Chondrocyte (in vitro differentiated cells): ENCODE measurements around the gene RRAGB. TPM values are rescaled to one million over a fixed set of nuclear protein-coding genes. Genes with fewer than 3 reads are reported as not detected.
"Not testable (repeated sequence)": the region's sequence is repeated elsewhere in the genome, so short reads cannot be mapped to it uniquely, and the experiment has no call there.

ENCODE experiments used
- DNase-seq: peaks from one replicate; pipeline ENCODE4 v3.0.0; 2021; ENCODE audit warnings: mixed read lengths, low spot score
- H3K27ac Mint-ChIP-seq: one replicate; pipeline ENCODE4 v1.8.0; 2021; ENCODE audit warnings: mild to moderate bottlenecking, moderate library complexity, mixed read lengths; ENCODE audit not compliant: unreplicated experiment
- H3K27me3 Mint-ChIP-seq: 2 replicates; pipeline ENCODE4 v1.8.0; 2021; ENCODE audit warnings: low read depth, mixed read lengths
- H3K36me3 Mint-ChIP-seq: 2 replicates; pipeline ENCODE4 v1.8.0; 2021; ENCODE audit warnings: low read depth, mixed read lengths
- H3K4me1 Mint-ChIP-seq: 2 replicates; pipeline ENCODE4 v1.8.0; 2021; ENCODE audit warnings: low read depth, mild to moderate bottlenecking, mixed read lengths
- H3K4me3 Mint-ChIP-seq: one replicate; pipeline ENCODE4 v1.8.0; 2021; ENCODE audit warnings: mild to moderate bottlenecking, moderate library complexity, mixed read lengths; ENCODE audit not compliant: unreplicated experiment
- H3K9me3 Mint-ChIP-seq: 2 replicates; pipeline ENCODE4 v1.8.0; 2021; ENCODE audit warnings: low read depth, mixed read lengths
- total RNA-seq: library from RNA; stranded (reverse); gene quantifications from 3 replicates; pipeline ENCODE4 v1.2.1, GENCODE V29; 2021
- TF ChIP-seq, protein P1 (sequence below): fragments of 200-600 bp; sonication (generic); IDR thresholded peaks from 2 replicates; pipeline ENCODE4 v1.5.0; 2021; ENCODE audit warnings: antibody characterized with exemption, mild to moderate bottlenecking, moderate library complexity

Gene RRAGB
- total RNA-seq, 1 donor from 2014 or later = 21.8 TPM

DNA sequence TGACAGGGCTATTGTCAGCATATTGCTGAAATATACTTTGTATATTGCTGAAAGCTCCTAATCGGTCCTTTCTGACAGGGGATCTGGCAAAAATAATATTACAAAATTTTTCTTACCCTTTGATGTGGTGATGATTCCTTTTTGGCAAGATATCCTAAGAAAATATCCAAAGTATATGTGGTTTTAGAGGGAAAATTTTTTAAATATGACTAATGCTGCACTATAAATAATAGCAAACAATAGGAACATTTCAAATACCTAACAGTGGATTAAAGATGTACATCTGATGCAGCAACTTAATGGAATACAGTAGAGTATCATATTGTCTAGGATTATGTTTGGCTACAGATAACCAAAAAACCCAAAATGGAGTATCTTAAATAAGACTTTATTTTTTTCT is 49.6 kb downstream of the RRAGB start:
- peaks cover 36% of the 10 kb centered on the region for H3K9me3 Mint-ChIP-seq
- peaks cover 5% of the 10 kb centered on the region for H3K36me3 Mint-ChIP-seq

DNA sequence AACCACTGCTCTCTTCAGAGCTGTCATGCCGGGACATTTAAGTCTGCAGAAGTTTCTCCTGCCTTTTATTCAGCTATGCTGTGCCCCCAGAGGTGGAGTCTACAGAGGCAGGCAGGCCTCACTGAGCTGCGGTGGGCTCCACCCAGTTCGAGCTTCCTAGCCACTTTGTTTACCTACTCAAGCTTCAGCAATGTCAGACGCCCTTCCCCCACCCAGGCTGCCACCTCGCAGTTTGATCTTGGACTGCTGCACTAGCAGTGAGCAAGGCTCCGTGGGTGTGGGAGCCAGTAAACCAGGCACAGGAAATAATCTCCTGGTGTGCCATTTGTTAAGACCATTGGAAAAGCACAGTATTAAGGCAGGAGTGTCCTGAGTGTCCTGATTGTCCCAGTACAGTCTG is 56.9 kb downstream of the RRAGB start:
- not testable (repeated sequence) for H3K4me3 Mint-ChIP-seq, H3K27me3 Mint-ChIP-seq, DNase-seq, H3K27ac Mint-ChIP-seq
- peaks cover 30% of the 10 kb centered on the region for H3K9me3 Mint-ChIP-seq
- peaks cover 24% of the 10 kb centered on the region for H3K4me1 Mint-ChIP-seq
- peaks cover 11% of the 10 kb centered on the region for H3K36me3 Mint-ChIP-seq

More for the DNA sequence above, 49.6 kb downstream of the RRAGB start:
- H3K4me3 Mint-ChIP-seq = no peak overlapping the region
- peaks cover 13% of the 10 kb centered on the region for H3K4me1 Mint-ChIP-seq
- no peak overlapping the region for H3K27ac Mint-ChIP-seq
- H3K27me3 Mint-ChIP-seq = no peaks in the 10 kb centered on the region
- no peak for DNase-seq
- TF ChIP-seq, protein P1, sequence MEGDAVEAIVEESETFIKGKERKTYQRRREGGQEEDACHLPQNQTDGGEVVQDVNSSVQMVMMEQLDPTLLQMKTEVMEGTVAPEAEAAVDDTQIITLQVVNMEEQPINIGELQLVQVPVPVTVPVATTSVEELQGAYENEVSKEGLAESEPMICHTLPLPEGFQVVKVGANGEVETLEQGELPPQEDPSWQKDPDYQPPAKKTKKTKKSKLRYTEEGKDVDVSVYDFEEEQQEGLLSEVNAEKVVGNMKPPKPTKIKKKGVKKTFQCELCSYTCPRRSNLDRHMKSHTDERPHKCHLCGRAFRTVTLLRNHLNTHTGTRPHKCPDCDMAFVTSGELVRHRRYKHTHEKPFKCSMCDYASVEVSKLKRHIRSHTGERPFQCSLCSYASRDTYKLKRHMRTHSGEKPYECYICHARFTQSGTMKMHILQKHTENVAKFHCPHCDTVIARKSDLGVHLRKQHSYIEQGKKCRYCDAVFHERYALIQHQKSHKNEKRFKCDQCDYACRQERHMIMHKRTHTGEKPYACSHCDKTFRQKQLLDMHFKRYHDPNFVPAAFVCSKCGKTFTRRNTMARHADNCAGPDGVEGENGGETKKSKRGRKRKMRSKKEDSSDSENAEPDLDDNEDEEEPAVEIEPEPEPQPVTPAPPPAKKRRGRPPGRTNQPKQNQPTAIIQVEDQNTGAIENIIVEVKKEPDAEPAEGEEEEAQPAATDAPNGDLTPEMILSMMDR = no peak

DNA sequence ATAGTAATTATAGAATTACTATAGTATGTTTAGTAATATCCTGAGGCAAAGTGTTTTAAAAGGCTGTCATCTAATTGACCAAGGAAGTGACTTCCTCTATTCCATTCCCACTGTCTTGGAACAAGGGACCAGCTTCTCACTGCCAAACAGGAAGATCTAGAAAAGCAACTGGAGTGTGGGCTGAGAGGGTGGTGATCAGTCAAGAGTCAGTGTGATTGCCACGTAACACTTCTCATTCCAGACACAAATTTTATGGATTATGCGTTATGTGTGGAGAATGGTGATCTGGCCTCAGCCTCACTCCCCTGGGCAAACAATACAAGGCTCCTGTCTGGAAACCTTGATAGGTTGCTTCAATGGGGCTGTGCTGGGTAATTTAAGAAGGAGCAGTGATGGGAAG is 60.0 kb downstream of the RRAGB start:
- TF ChIP-seq, protein P1 = no peak
- Mint-ChIP-seq H3K4me1 (peaks cover 24% of the 10 kb centered on the region), H3K27me3 (no peaks in the 10 kb centered on the region), H3K4me3 (no peak overlapping the region), H3K9me3 (peaks cover 16% of the 10 kb centered on the region), H3K36me3 (peaks cover 4% of the 10 kb centered on the region), H3K27ac (peak overlapping the region; percentile 3)
- no peak for DNase-seq

DNA sequence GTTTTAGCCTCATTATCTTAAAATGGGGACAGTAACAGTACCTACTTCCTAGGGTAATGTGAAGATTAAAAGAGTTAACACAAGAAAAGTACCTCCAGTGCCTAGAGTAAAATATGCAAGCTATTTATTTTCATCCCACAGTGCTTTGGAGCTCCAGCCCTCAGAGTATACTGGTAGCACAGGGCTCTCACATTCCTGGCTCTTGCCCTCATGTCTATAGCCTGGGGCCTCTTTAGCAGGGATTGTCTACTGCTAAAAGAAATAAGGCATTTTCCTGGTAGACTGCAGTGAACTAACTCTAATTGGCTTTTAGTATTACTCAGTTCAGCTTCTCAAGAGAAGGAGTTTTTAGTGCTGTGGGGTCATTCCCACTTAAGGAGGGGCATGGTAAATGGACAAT is 60.8 kb downstream of the RRAGB start:
- TF ChIP-seq, protein P1 = no peak
- peaks cover 24% of the 10 kb centered on the region for H3K4me1 Mint-ChIP-seq
- DNase-seq = no peak
- peaks cover 2% of the 10 kb centered on the region for H3K36me3 Mint-ChIP-seq
- H3K27ac Mint-ChIP-seq = no peak overlapping the region
- no peak overlapping the region for H3K4me3 Mint-ChIP-seq
- H3K27me3 Mint-ChIP-seq = no peaks in the 10 kb centered on the region
- H3K9me3 Mint-ChIP-seq = peaks cover 15% of the 10 kb centered on the region

DNA sequence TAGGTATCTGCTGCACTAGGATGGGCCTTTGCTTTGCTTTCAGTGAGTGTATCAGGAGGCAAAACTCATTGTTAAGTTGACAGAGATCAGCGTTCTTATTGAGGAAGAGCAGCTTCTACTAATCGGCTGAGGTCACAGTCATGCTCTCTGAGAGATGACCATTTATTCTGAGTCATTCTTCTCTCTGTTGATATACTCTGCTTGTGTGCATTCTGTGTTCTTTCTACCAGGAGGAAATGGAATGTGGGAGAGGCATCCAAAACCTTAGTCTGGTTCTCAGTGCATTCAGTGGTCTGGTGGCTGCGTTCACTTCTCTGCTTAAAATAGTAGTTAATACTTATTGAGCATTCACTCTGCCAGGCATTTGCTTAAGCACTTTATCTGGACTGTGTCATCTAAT is 66.2 kb downstream of the RRAGB start:
- peaks cover 22% of the 10 kb centered on the region for H3K4me1 Mint-ChIP-seq
- no peak overlapping the region for H3K27ac Mint-ChIP-seq
- TF ChIP-seq, protein P1 = no peak
- no peak overlapping the region for H3K4me3 Mint-ChIP-seq
- DNase-seq = no peak
- H3K9me3 Mint-ChIP-seq = peaks cover 18% of the 10 kb centered on the region
- no peaks in the 10 kb centered on the region for H3K36me3 Mint-ChIP-seq
- H3K27me3 Mint-ChIP-seq = no peaks in the 10 kb centered on the region

DNA sequence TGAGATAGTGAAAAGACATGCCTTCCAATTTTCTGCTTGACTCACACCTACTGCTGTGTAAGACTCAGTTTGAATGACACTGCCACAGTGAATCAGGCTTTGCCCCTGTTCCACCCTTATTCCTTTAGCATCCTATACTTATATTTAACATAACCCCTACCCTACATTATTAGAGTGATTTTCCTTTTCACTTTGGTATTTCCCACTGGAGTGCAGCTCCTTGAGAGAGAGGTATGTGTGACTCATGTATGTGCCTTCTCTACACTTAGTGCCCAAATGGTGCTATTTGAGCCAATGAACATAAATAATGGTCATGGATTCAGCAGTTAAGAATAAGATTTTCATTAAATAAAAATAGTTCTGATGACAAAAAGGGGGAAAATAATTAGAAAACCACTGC is 69.5 kb downstream of the RRAGB start:
- Mint-ChIP-seq H3K27ac (no peak overlapping the region), H3K9me3 (peaks cover 18% of the 10 kb centered on the region), H3K36me3 (peaks cover under 1% of the 10 kb centered on the region), H3K27me3 (no peaks in the 10 kb centered on the region), H3K4me3 (no peak overlapping the region), H3K4me1 (peaks cover 16% of the 10 kb centered on the region)
- TF ChIP-seq, protein P1 = no peak
- DNase-seq = no peak
